ENCODE data around the gene NTN4.
"Not testable (repeated sequence)": the region's sequence is repeated elsewhere in the genome, so short reads cannot be mapped to it uniquely, and the experiment has no call there.

The NTN4 gene

GRCh38 chr12:95621725-95622124, 168.8 kb downstream of the NTN4 start:
- no peak for DNase-seq

GRCh38 chr12:95620171-95620570, 170.4 kb downstream of the NTN4 start:
- DNase-seq, result no peak

GRCh38 chr12:95616470-95616869, 174.1 kb downstream of the NTN4 start:
- not testable (repeated sequence) for DNase-seq

GRCh38 chr12:95615749-95616148, 174.8 kb downstream of the NTN4 start:
- DNase-seq, result no peak

GRCh38 chr12:95614390-95614982, 176.1 kb downstream of the NTN4 start:
- no peak for DNase-seq

GRCh38 chr12:95613021-95613420, 177.5 kb downstream of the NTN4 start:
- DNase-seq, result no peak

GRCh38 chr12:95611676-95612309, 178.8 kb downstream of the NTN4 start:
- DNase-seq, result no peak

GRCh38 chr12:95608252-95609033, 182.1 kb downstream of the NTN4 start:
- DNase-seq, result no peak

Data from activated CD4-positive, alpha-beta T cell treated with anti-CD3 and anti-CD28 coated beads, Interleukin-10, Interleukin-2, amounts not matched to agents 100 ng/mL and 50 ng/mL, durations not matched to agents 16 hours and 8 hours (primary cell).